Activated T-cell treated with anti-CD3 and anti-CD28 coated beads, Interleukin-2, amount 50 U/mL, for 24 hours (primary cell): ENCODE measurements around the gene ZZZ3.
"Not testable (repeated sequence)": the region's sequence is repeated elsewhere in the genome, so short reads cannot be mapped to it uniquely, and the experiment has no call there.

Source experiments
- DNase-seq: peaks from one replicate; pipeline ENCODE4 v3.0.0-alpha.2; 2020
- H3K27ac Mint-ChIP-seq: 2 replicates; pipeline ENCODE4 v1.8.0; 2020; ENCODE audit warnings: mild to moderate bottlenecking, mixed read lengths
- H3K27me3 Mint-ChIP-seq: 2 replicates; pipeline ENCODE4 v1.8.0; 2020; ENCODE audit warnings: mixed read lengths
- H3K36me3 Mint-ChIP-seq: 2 replicates; pipeline ENCODE4 v1.8.0; 2020; ENCODE audit warnings: low read depth, mixed read lengths
- H3K4me1 Mint-ChIP-seq: 2 replicates; pipeline ENCODE4 v1.8.0; 2020; ENCODE audit warnings: low read depth, mixed read lengths
- H3K4me3 Mint-ChIP-seq: 2 replicates; pipeline ENCODE4 v1.8.0; 2020; ENCODE audit warnings: mild to moderate bottlenecking, moderate library complexity, mixed read lengths
- H3K9me3 Mint-ChIP-seq: 2 replicates; pipeline ENCODE4 v1.8.0; 2020; ENCODE audit warnings: mixed read lengths

The ZZZ3 gene

GRCh38 chr1:77652970-77653516 lies 29.4 kb downstream of the ZZZ3 start:
- no peak overlapping the region for H3K27ac Mint-ChIP-seq
- H3K36me3 Mint-ChIP-seq: peaks cover 72% of the 10 kb centered on the region

GRCh38 chr1:77652268-77652667 lies 30.2 kb downstream of the ZZZ3 start:
- Mint-ChIP-seq H3K9me3 (peaks cover 20% of the 10 kb centered on the region), H3K36me3 (peaks cover 76% of the 10 kb centered on the region), H3K27ac (no peak overlapping the region), H3K4me1 (peaks cover 35% of the 10 kb centered on the region), H3K27me3 (no peaks in the 10 kb centered on the region), H3K4me3 (no peak overlapping the region)
- DNase-seq: no peak

More at GRCh38 chr1:77652970-77653516, 29.4 kb downstream of the ZZZ3 start:
- no peaks in the 10 kb centered on the region for H3K27me3 Mint-ChIP-seq
- H3K9me3 Mint-ChIP-seq: peaks cover 20% of the 10 kb centered on the region
- H3K4me3 Mint-ChIP-seq: no peak overlapping the region
- peaks cover 38% of the 10 kb centered on the region for H3K4me1 Mint-ChIP-seq
- no peak for DNase-seq

- no peak for DNase-seq
- no peak overlapping the region for H3K4me3 Mint-ChIP-seq
- no peak overlapping the region for H3K27ac Mint-ChIP-seq
- H3K27me3 Mint-ChIP-seq: no peaks in the 10 kb centered on the region
- peaks cover 20% of the 10 kb centered on the region for H3K9me3 Mint-ChIP-seq
- peaks cover 81% of the 10 kb centered on the region for H3K36me3 Mint-ChIP-seq
- peaks cover 36% of the 10 kb centered on the region for H3K4me1 Mint-ChIP-seq
Observed at GRCh38 chr1:77649127-77649526, 33.3 kb downstream of the ZZZ3 start.

- Mint-ChIP-seq H3K4me1 (peaks cover 30% of the 10 kb centered on the region), H3K36me3 (peaks cover 76% of the 10 kb centered on the region), H3K9me3 (peaks cover 17% of the 10 kb centered on the region)
- not testable (repeated sequence) for H3K27me3 Mint-ChIP-seq, DNase-seq, H3K4me3 Mint-ChIP-seq, H3K27ac Mint-ChIP-seq
Observed at GRCh38 chr1:77646224-77646623, 36.2 kb downstream of the ZZZ3 start.

- Mint-ChIP-seq H3K27me3 (no peaks in the 10 kb centered on the region), H3K27ac (no peak overlapping the region), H3K9me3 (peaks cover 2% of the 10 kb centered on the region), H3K4me1 (peaks cover 39% of the 10 kb centered on the region), H3K4me3 (no peak overlapping the region), H3K36me3 (peaks cover 68% of the 10 kb centered on the region)
- no peak for DNase-seq
Observed at GRCh38 chr1:77643456-77643855, 39.0 kb downstream of the ZZZ3 start.

- Mint-ChIP-seq H3K27me3 (no peaks in the 10 kb centered on the region), H3K27ac (no peak overlapping the region), H3K36me3 (peaks cover 69% of the 10 kb centered on the region), H3K9me3 (no peaks in the 10 kb centered on the region), H3K4me3 (no peak overlapping the region), H3K4me1 (peaks cover 41% of the 10 kb centered on the region)
- DNase-seq: no peak
Observed at GRCh38 chr1:77642941-77643340, 39.5 kb downstream of the ZZZ3 start.

- peaks cover 42% of the 10 kb centered on the region for H3K4me1 Mint-ChIP-seq
- no peak for DNase-seq
- no peaks in the 10 kb centered on the region for H3K9me3 Mint-ChIP-seq
- no peak overlapping the region for H3K4me3 Mint-ChIP-seq
- H3K27me3 Mint-ChIP-seq: no peaks in the 10 kb centered on the region
- no peak overlapping the region for H3K27ac Mint-ChIP-seq
- H3K36me3 Mint-ChIP-seq: peaks cover 70% of the 10 kb centered on the region
Observed at GRCh38 chr1:77642196-77642595, 40.3 kb downstream of the ZZZ3 start.

GRCh38 chr1:77639557-77640069 lies 42.8 kb downstream of the ZZZ3 start:
- Mint-ChIP-seq H3K36me3 (peaks cover 64% of the 10 kb centered on the region), H3K4me3 (no peak overlapping the region), H3K27ac (no peak overlapping the region), H3K27me3 (no peaks in the 10 kb centered on the region), H3K9me3 (no peaks in the 10 kb centered on the region), H3K4me1 (peaks cover 32% of the 10 kb centered on the region)
- no peak for DNase-seq

GRCh38 chr1:77639056-77639455 lies 43.4 kb downstream of the ZZZ3 start:
- Mint-ChIP-seq H3K36me3 (peaks cover 65% of the 10 kb centered on the region), H3K9me3 (no peaks in the 10 kb centered on the region), H3K27ac (no peak overlapping the region), H3K4me3 (no peak overlapping the region), H3K4me1 (peaks cover 28% of the 10 kb centered on the region), H3K27me3 (no peaks in the 10 kb centered on the region)
- DNase-seq: no peak

GRCh38 chr1:77636864-77637263 lies 45.6 kb downstream of the ZZZ3 start:
- no peak overlapping the region for H3K4me3 Mint-ChIP-seq
- no peak overlapping the region for H3K27ac Mint-ChIP-seq
- no peaks in the 10 kb centered on the region for H3K9me3 Mint-ChIP-seq
- peaks cover 24% of the 10 kb centered on the region for H3K4me1 Mint-ChIP-seq
- peaks cover 73% of the 10 kb centered on the region for H3K36me3 Mint-ChIP-seq
- DNase-seq: no peak
- no peaks in the 10 kb centered on the region for H3K27me3 Mint-ChIP-seq
